Naive B cell (primary cell): ENCODE data around the gene PCCB. TPM values are rescaled to one million over a fixed set of nuclear protein-coding genes. Genes with fewer than 3 reads are reported as not detected.
"Not testable (repeated sequence)": the region's sequence is repeated elsewhere in the genome, so short reads cannot be mapped to it uniquely, and the experiment has no call there.

Source experiments
- ATAC-seq, 2 donors: fragments of 150-1000 bp; cut with Tn5 transposase; 2 replicates each; pipeline ENCODE4 v1.10.0; 2021; ENCODE audit warnings: low read depth in 2 of 2, mild to moderate bottlenecking in 2 of 2, moderate library complexity in 2 of 2
- DNase-seq: peaks from one replicate; pipeline ENCODE4 v3.0.0; 2022
- H3K27ac Mint-ChIP-seq, 6 donors: one replicate each; pipeline ENCODE4 v1.8.0; 2020 to 2022; ENCODE audit warnings: mild to moderate bottlenecking in 6 of 6, mixed read lengths in 6 of 6, moderate library complexity in 5 of 6, inconsistent platforms in 2 of 6
- H3K27me3 Mint-ChIP-seq, 3 donors: one replicate each; pipeline ENCODE4 v1.8.0; 2021 to 2022; ENCODE audit warnings: mixed read lengths in 3 of 3, mild to moderate bottlenecking in 1 of 3
- H3K36me3 Mint-ChIP-seq, 2 donors: one replicate each; pipeline ENCODE4 v1.8.0; 2020 to 2022; ENCODE audit warnings: mixed read lengths in 2 of 2, inconsistent platforms in 1 of 2, mild to moderate bottlenecking in 1 of 2
- H3K4me1 Mint-ChIP-seq, 3 donors: one replicate each; pipeline ENCODE4 v1.8.0; 2020 to 2022; ENCODE audit warnings: mixed read lengths in 3 of 3, inconsistent platforms in 1 of 3, mild to moderate bottlenecking in 1 of 3, moderate library complexity in 1 of 3
- H3K4me3 Mint-ChIP-seq, 8 donors: one replicate each; pipeline ENCODE4 v1.8.0; 2020 to 2022; ENCODE audit warnings: mild to moderate bottlenecking in 8 of 8, mixed read lengths in 8 of 8, moderate library complexity in 8 of 8, inconsistent platforms in 2 of 8
- H3K9me3 Mint-ChIP-seq, 7 donors: one replicate each; pipeline ENCODE4 v1.8.0; 2020 to 2022; ENCODE audit warnings: mixed read lengths in 7 of 7, mild to moderate bottlenecking in 5 of 7, inconsistent platforms in 2 of 7, moderate library complexity in 1 of 7
- polyA plus RNA-seq, 6 donors: library from polyadenylated mRNA; unstranded; fragments of 300-500 nt; fragmentation: Illumina TruSeq; gene quantifications; one replicate each; pipeline ENCODE4 v1.2.3, GENCODE V29; 2021; ENCODE audit warnings: low read depth in 6 of 6

The PCCB gene
- polyA plus RNA-seq, 6 donors from 2014 or later, result 26.4 to 54.8 (median 33.1) TPM

DNA sequence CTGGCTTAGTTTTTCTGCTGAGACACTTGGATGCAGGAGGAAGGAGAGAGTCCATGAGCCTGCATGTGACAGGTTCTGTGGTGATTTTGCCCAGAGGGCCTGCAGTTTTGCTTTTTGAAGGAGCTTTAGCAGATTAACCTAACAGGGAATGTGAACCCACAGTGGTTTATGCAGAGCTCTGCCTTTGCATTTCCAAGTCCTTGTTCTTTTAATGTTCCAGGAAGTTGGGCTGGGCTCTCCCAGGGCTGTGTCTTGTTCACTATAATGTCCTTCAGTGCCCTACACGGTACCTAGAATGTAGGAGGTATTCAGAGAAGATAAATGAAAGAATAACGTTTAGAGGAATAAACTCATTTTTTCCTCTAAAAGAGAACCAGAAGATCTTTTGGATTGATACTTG is 50.3 kb downstream of the PCCB start:
- peaks cover 22 to 23% of the 10 kb centered on the region in 2 donors for H3K36me3 Mint-ChIP-seq

GRCh38 chr3:136305879-136306278 is 55.7 kb downstream of the PCCB start:
- Mint-ChIP-seq H3K9me3 (peaks cover 0 to 10% (median 0%) of the 10 kb centered on the region in 7 donors), H3K36me3 (peaks cover 24 to 27% of the 10 kb centered on the region in 2 donors), H3K27ac (no peak overlapping the region), H3K4me3 (no peak overlapping the region), H3K27me3 (no peaks in the 10 kb centered on the region), H3K4me1 (no peaks in the 10 kb centered on the region)
- ATAC-seq, result no peak
- DNase-seq, result no peak

More for the DNA sequence above, 50.3 kb downstream of the PCCB start:
- Mint-ChIP-seq H3K9me3 (no peaks in the 10 kb centered on the region), H3K4me1 (no peaks in the 10 kb centered on the region), H3K27me3 (no peaks in the 10 kb centered on the region), H3K4me3 (no peak overlapping the region), H3K27ac (no peak overlapping the region)
- DNase-seq (no peak), ATAC-seq (no peak)

- H3K36me3 Mint-ChIP-seq, result peaks cover 10 to 15% of the 10 kb centered on the region in 2 donors
These were observed 61.1 kb downstream of the PCCB start for GRCh38 chr3:136311261-136311660.

GRCh38 chr3:136311968-136312367 is 61.8 kb downstream of the PCCB start:
- Mint-ChIP-seq H3K4me3 (no peak overlapping the region), H3K36me3 (peaks cover 6 to 16% of the 10 kb centered on the region in 2 donors), H3K27me3 (no peaks in the 10 kb centered on the region), H3K9me3 (peaks cover 0 to 1% (median 0%) of the 10 kb centered on the region in 7 donors), H3K27ac (no peak overlapping the region), H3K4me1 (no peaks in the 10 kb centered on the region)
- DNase-seq (no peak), ATAC-seq (no peak)

More at GRCh38 chr3:136311261-136311660, 61.1 kb downstream of the PCCB start:
- DNase-seq, result no peak
- Mint-ChIP-seq H3K4me3 (no peak overlapping the region), H3K27ac (no peak overlapping the region), H3K27me3 (no peaks in the 10 kb centered on the region), H3K4me1 (no peaks in the 10 kb centered on the region), H3K9me3 (peaks cover 0 to 6% (median 0%) of the 10 kb centered on the region in 7 donors)
- no peak for ATAC-seq

DNA sequence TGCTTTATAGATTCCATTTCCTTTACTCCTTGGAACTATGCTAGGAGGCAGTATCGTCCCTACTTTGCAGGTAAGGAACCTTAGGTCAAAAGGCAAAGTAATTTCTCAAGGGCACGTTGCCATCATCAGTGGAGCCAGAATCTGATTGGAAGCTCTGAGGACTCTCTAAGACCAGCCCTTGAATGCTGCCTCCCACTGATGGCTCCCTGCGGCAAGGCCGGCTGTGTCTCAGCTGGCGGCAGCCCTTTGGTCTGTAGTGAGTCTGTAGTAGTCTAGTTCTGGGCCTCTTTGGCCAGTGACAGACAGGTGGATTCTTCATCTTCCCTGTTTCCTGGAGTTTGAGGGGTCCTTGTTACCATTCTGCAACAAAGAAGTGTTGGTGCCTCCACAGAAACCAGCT is 76.2 kb downstream of the PCCB start:
- Mint-ChIP-seq H3K4me3 (no peak overlapping the region), H3K9me3 (peaks cover 7 to 33% (median 32%) of the 10 kb centered on the region in 7 donors), H3K4me1 (no peaks in the 10 kb centered on the region), H3K27me3 (no peaks in the 10 kb centered on the region), H3K36me3 (peaks cover 52 to 53% of the 10 kb centered on the region in 2 donors), H3K27ac (no peak overlapping the region)
- ATAC-seq (no peak), DNase-seq (no peak)

DNA sequence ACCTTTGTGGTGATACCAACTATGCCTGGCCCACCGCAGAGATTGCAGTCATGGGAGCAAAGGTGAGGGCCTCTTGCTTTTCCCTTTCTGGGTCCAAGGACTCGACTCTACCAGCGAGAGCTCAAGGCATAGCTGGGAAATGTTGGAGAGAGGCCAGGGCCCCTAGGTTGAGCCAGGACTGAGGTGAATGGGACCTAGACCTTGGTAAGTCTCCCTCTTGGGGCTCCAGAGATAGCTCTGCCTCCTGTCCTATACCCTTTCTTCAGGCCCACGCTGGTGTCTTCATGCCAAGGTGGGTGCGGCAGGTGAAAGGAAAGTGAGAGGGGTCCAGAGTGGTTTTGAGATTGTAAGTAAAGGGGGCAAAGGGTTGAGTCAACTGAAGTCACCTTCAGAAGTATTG is 77.5 kb downstream of the PCCB start:
- no peak for DNase-seq
- Mint-ChIP-seq H3K4me1 (no peaks in the 10 kb centered on the region), H3K4me3 (no peak overlapping the region), H3K9me3 (peaks cover 5 to 20% (median 19%) of the 10 kb centered on the region in 7 donors), H3K27ac (peak overlapping the region in 1 of 6 donors; percentile 22), H3K36me3 (peaks cover 40 to 41% of the 10 kb centered on the region in 2 donors), H3K27me3 (no peaks in the 10 kb centered on the region)
- ATAC-seq, result no peak

GRCh38 chr3:136329593-136329992 is 79.5 kb downstream of the PCCB start:
- no peak for DNase-seq
- no peak overlapping the region for H3K27ac Mint-ChIP-seq
- no peaks in the 10 kb centered on the region for H3K27me3 Mint-ChIP-seq
- H3K36me3 Mint-ChIP-seq, result peaks cover 24 to 29% of the 10 kb centered on the region in 2 donors
- H3K9me3 Mint-ChIP-seq, result peaks cover 0 to 2% (median under 1%) of the 10 kb centered on the region in 7 donors
- no peak overlapping the region for H3K4me3 Mint-ChIP-seq
- ATAC-seq, result no peak
- H3K4me1 Mint-ChIP-seq, result peaks cover 0 to 5% (median 0%) of the 10 kb centered on the region in 3 donors

DNA sequence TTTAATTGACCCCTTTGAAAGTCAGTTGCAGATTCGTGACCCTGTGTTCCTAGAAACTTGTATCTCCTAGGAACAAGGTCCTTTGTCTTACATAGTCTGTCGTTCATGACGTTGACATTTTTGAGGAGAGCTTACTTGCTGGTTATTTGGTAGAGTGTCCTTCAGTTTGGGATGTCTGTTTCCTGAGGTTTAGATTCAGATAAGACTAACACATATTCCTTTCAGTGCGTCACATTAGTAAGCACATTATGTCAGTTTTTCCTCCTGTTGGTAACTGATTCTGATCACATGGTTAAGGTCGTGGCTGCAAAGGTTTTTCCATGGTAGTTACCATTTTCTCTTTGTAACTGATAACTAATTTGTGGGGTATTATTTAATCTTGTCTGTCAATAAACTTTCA is 80.8 kb downstream of the PCCB start:
- Mint-ChIP-seq H3K36me3 (peaks cover 23 to 25% of the 10 kb centered on the region in 2 donors), H3K4me1 (peaks cover 0 to 5% (median 0%) of the 10 kb centered on the region in 3 donors)
- ATAC-seq, result no peak

GRCh38 chr3:136332302-136332701 is 82.2 kb downstream of the PCCB start:
- peaks cover 0 to 5% (median 0%) of the 10 kb centered on the region in 3 donors for H3K4me1 Mint-ChIP-seq
- peak overlapping the region in 1 of 6 donors; percentile 92 for H3K27ac Mint-ChIP-seq
- H3K9me3 Mint-ChIP-seq, result no peaks in the 10 kb centered on the region
- ATAC-seq, result no peak
- no peak overlapping the region for H3K4me3 Mint-ChIP-seq
- no peak for DNase-seq
- H3K36me3 Mint-ChIP-seq, result peaks cover 11 to 27% of the 10 kb centered on the region in 2 donors
- no peaks in the 10 kb centered on the region for H3K27me3 Mint-ChIP-seq

More for the DNA sequence above, 80.8 kb downstream of the PCCB start:
- H3K27ac Mint-ChIP-seq, result peak overlapping the region in 1 of 6 donors; percentile 34
- no peaks in the 10 kb centered on the region for H3K27me3 Mint-ChIP-seq
- peaks cover 0 to 1% (median 0%) of the 10 kb centered on the region in 7 donors for H3K9me3 Mint-ChIP-seq
- no peak for DNase-seq
- no peak overlapping the region for H3K4me3 Mint-ChIP-seq

GRCh38 chr3:136332776-136333175 is 82.6 kb downstream of the PCCB start:
- H3K27ac Mint-ChIP-seq, result peak overlapping the region in 1 of 6 donors; percentile 92
- ATAC-seq (no peak), DNase-seq (no peak)
- peaks cover 10 to 28% of the 10 kb centered on the region in 2 donors for H3K36me3 Mint-ChIP-seq
- no peaks in the 10 kb centered on the region for H3K9me3 Mint-ChIP-seq
- H3K27me3 Mint-ChIP-seq, result no peaks in the 10 kb centered on the region
- H3K4me1 Mint-ChIP-seq, result peaks cover 0 to 5% (median 0%) of the 10 kb centered on the region in 3 donors
- H3K4me3 Mint-ChIP-seq, result no peak overlapping the region

DNA sequence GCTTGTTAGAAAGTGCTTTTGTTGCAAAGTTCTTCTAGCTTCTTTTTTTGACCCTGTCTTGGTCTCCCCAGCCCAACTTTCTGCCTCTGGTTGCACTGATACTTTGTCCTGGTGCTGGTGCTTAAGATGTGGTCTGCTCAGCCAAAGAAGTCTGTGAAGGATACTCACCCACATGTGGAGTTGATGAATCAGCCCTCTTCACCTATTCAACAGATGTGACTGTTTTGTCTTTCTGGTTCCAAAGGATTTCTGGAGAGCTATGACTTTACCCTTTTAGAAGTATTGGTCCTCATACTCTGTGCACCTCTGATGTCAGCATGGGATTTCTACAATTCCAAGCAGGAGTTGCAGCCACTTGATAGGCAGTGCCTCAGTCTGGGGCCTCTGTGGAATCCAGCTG is 84.1 kb downstream of the PCCB start:
- no peak for ATAC-seq
- Mint-ChIP-seq H3K27ac (peak overlapping the region in 3 of 6 donors; percentile 31 to 90 (median 37)), H3K4me3 (no peak overlapping the region), H3K9me3 (no peaks in the 10 kb centered on the region), H3K4me1 (peaks cover 0 to 5% (median 0%) of the 10 kb centered on the region in 3 donors), H3K36me3 (peaks cover 10 to 26% of the 10 kb centered on the region in 2 donors), H3K27me3 (no peaks in the 10 kb centered on the region)
- DNase-seq, result no peak

DNA sequence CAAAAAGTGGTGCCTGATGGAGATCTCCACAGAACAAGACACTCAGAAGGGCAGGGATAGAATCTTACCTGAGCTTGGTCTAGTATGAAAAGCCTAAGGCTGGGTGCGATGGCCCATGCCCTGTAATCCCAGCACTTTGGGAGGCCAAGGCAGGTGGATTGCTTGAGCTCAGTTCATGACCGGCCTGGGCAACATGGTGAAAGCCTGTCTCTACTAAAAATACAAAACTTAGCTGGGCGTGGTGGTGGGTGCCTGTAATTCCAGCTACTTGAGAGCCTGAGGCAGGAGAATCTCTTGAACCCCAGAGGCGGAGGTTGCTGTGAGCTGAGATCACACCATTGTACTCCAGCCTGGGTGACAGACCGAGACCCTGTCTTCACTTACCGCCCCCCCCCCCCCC is 84.6 kb downstream of the PCCB start:
- not testable (repeated sequence) for DNase-seq, H3K27me3 Mint-ChIP-seq, H3K4me3 Mint-ChIP-seq, ATAC-seq, H3K4me1 Mint-ChIP-seq, H3K9me3 Mint-ChIP-seq
- Mint-ChIP-seq H3K36me3 (peaks cover 10 to 23% of the 10 kb centered on the region in 2 donors), H3K27ac (peak overlapping the region in 1 of 6 donors; percentile 37)

GRCh38 chr3:136336329-136337100 is 86.4 kb downstream of the PCCB start:
- DNase-seq (no peak), ATAC-seq (no peak)
- Mint-ChIP-seq H3K4me3 (peak overlapping the region in 1 of 8 donors; percentile 3), H3K9me3 (no peaks in the 10 kb centered on the region), H3K4me1 (peaks cover 0 to 5% (median 0%) of the 10 kb centered on the region in 3 donors), H3K36me3 (peaks cover 10 to 27% of the 10 kb centered on the region in 2 donors), H3K27me3 (no peaks in the 10 kb centered on the region), H3K27ac (peak overlapping the region in 1 of 6 donors; percentile 79)

DNA sequence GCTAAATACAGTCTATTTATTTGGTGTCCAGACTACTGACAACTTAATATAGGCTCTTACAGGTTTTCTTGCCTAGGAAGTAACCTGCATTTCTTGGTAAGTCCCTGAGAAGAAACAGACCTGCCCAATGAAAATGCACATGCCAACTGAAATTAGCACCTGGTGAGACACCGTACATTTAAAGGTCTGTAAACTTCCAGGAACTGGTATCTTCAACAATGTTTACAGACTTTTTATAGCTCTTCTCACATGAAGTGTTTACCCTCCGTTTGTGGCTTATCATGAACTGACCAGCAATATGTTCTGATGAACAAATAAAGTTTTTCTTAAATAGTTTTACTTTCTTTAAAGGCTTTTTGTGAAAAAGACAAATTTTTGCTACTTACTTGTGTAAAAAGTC is 93.3 kb downstream of the PCCB start:
- ATAC-seq (no peak), DNase-seq (no peak)
- Mint-ChIP-seq H3K36me3 (peaks cover 0 to 18% of the 10 kb centered on the region in 2 donors), H3K27me3 (no peaks in the 10 kb centered on the region), H3K4me3 (no peak overlapping the region), H3K27ac (peak overlapping the region in 1 of 6 donors; percentile 18), H3K4me1 (no peaks in the 10 kb centered on the region), H3K9me3 (no peaks in the 10 kb centered on the region)
